NB4 (cell line): ENCODE data around the gene IBTK.

Experiments used
- MYC ChIP-seq: IDR thresholded peaks from 2 replicates; pipeline ENCODE4 v1.6.1; 2011; ENCODE audit warnings: low read depth, low read length
- TF ChIP-seq, protein P1 (sequence below): IDR thresholded peaks from one replicate; pipeline ENCODE4 v1.5.1; 2012; ENCODE audit warnings: low read depth, low read length

DNA sequence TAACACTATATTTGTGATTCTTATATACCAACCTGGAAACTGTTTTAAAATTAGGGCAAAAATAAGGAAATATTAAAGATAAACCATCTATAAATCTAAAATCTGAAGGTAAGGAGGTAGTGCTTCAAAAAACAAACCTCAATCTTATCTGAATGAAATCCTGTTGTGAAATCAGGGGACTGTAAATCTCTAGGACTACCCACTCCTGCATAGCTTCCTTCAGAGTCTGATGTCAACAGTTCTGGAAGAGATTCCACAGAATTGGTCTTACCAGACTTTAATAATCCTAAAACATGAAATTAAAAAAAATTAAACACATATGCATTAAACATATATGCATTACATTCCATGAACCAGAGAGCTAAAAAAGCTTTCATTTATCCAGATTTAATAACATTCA is 51.4 kb downstream of the IBTK start:
- TF ChIP-seq, protein P1, sequence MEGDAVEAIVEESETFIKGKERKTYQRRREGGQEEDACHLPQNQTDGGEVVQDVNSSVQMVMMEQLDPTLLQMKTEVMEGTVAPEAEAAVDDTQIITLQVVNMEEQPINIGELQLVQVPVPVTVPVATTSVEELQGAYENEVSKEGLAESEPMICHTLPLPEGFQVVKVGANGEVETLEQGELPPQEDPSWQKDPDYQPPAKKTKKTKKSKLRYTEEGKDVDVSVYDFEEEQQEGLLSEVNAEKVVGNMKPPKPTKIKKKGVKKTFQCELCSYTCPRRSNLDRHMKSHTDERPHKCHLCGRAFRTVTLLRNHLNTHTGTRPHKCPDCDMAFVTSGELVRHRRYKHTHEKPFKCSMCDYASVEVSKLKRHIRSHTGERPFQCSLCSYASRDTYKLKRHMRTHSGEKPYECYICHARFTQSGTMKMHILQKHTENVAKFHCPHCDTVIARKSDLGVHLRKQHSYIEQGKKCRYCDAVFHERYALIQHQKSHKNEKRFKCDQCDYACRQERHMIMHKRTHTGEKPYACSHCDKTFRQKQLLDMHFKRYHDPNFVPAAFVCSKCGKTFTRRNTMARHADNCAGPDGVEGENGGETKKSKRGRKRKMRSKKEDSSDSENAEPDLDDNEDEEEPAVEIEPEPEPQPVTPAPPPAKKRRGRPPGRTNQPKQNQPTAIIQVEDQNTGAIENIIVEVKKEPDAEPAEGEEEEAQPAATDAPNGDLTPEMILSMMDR = no peak
- no peak for TF ChIP-seq MYC
